ENCODE data around the gene LITAF. TPM values are rescaled to one million over a fixed set of nuclear protein-coding genes. Genes with fewer than 3 reads are reported as not detected.

The LITAF gene
- 30.5 TPM for polyA plus RNA-seq (ENCODE audit: insufficient read length)

- DNase-seq (ENCODE audit: low read depth) = no peak
These were observed at the start of gene LITAF for GRCh38 chr16:11586856-11587642. TSS of gene LITAF (minus strand) at chr16:11586919. CDS start at chr16:11556730, 30,189 bp downstream.

- DNase-seq (ENCODE audit: low read depth) = no peak
These were observed 49.5 kb upstream of the LITAF start for GRCh38 chr16:11636172-11636721.

DNA sequence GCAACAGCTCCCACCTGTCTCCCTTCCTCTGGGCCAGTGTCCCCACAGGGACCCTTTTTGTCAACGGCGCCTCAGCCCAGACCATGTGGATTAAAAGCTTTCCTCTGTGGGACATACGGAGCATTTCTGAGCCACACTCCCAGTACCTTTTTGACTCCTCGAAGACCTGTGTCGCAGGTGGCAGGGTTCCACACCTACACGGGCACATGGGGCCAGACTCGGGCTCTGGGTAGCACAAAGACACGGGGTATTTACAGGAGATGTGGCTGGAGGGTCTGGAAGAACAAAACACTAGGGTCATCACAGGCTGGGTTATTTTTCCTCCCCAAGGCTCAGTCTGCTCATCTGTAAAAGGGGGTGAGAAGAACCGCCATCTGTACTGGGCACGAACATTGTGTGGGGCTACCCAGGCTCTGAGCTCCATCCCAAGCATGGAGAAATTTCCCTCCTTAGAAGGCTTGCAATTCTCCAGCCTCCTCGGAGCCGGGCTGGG, 49.0 kb upstream of the LITAF start:
- no peak for DNase-seq (ENCODE audit: low read depth)

- no peak for DNase-seq (ENCODE audit: low read depth)
These were observed 48.5 kb upstream of the LITAF start for GRCh38 chr16:11635113-11635652.

GRCh38 chr16:11634312-11634711, 47.6 kb upstream of the LITAF start:
- no peak for DNase-seq (ENCODE audit: low read depth)

- no peak for DNase-seq (ENCODE audit: low read depth)
These were observed 46.4 kb upstream of the LITAF start for GRCh38 chr16:11633113-11633512.

GRCh38 chr16:11632455-11632939, 45.8 kb upstream of the LITAF start:
- DNase-seq (ENCODE audit: low read depth) = no peak

GRCh38 chr16:11631214-11631613, 44.5 kb upstream of the LITAF start:
- no peak for DNase-seq (ENCODE audit: low read depth)

DNA sequence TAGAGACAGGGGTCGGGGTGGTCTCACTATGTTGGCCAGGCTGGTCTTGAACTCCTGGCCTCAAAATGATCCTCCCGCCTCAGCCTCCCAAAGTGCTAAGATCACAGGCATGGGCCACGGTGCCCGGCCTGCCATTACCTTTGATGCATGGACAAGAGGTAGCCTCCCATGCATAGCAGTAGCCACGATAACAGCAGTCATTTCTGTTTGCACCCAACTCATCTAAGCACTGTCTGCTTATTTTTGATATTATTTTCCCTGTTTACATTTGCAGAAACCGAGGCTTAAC, 44.0 kb upstream of the LITAF start:
- no peak for DNase-seq (ENCODE audit: low read depth)

GRCh38 chr16:11630046-11630767, 43.5 kb upstream of the LITAF start:
- DNase-seq (ENCODE audit: low read depth) = no peak

GRCh38 chr16:11629071-11630030, 42.6 kb upstream of the LITAF start:
- no peak for DNase-seq (ENCODE audit: low read depth)

DNA sequence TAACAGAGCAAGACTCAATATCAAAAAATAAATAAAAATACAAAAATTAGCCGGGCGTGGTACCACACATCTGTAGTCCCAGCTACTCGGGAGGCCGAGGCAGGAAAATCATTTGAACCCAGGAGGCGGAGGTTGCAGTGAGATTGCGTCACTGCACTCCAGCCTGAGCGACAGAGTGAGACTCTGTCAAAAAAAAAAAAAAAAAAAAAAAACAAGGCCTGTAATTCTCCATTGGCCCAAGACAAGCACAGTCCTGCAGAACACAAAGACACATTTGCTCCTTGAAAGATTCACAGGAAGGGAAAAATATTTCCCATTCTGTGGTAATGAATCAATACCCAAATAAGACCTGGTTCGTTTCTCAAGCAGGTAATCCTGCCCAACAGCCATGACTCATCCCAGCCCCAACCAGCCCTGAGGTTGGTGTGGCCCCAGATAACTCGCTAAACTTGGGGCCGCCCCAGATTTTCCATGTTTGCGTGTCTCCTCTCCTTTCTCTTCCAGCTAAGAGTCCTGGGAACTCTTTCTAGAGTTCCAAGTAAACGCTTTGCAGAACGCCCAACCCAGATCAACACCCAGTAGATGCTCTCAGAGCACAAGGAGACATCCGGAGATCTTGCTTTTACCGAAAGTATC, 41.2 kb upstream of the LITAF start:
- no peak for DNase-seq (ENCODE audit: low read depth)

GRCh38 chr16:11627292-11627663, 40.6 kb upstream of the LITAF start:
- no peak for DNase-seq (ENCODE audit: low read depth)

DNA sequence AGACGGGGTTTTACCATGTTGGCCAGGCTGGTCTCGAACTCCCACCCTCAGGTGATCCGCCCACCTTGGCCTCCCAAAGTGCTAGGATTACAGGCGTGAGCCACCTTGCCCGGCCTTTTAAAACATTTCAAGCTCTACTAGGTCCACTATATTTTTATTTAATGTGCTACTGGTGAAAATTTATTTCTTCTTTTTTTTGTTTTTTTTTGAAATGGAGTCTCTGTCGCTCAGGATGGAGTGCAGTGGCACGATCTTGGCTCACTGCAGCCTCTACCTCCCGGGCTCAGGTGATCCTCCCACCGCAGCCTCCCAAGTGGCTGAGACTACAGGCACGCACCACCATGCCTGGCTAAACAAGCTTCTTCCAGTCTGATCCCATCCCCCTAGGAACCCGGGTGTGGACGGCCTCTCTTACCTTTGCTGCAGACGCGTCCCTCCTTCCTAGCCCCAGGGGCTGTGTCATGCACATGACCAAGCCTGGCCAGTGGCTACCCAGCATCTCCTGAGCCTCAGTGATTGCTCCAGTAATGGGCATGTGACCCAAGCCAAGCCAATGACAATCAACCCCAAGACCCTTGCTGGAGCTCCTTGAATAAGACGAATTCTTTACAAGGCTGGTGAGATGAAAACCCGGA, 40.1 kb upstream of the LITAF start:
- no peak for DNase-seq (ENCODE audit: low read depth)

- no peak for DNase-seq (ENCODE audit: low read depth)
These were observed 39.0 kb upstream of the LITAF start for GRCh38 chr16:11625769-11626168.

DNA sequence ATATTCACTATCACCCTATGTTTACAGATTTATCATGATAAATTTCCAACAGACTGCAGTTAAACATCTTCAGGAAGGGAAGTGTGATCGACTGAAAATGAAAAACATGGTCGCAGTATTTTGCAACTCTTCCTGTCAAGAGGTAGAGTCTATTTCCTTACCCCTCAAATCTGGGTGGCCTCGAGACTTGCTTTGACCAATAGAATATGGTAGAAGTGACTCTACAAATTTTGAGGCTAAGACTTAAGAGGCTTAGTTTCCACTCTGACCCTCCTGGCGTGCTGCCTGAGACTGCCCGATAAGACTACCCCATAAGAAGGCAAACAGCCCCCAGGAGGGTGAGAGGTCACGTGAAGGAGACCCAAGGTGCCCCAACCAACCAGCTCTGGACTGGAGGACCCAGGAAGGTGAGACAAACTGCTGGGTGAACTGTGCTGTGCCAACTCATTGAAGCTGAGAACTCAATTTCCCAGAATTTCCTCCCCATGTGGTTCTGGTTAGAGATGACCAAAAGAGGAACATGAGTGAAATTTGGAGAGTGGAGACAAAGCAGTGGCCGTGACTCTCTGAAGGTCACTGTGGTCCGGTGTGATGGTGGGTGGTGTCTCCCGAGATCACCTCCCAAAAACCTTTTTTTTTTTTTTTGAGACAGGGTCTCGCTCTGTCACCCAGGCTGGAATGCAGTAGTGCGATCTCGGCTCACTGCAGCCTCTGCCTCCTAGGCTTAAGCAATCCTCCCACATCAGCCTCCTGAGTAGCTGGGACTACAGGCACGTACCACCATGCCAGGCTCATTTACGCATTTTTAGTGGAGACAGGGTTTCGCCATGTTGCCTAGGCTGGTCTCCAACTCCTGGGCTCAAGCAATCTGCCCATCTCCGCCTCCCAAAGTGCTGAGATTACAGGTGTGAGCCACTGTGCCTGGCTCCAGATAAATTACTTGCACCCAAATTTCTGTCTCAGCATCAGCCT, 38.2 kb upstream of the LITAF start:
- DNase-seq (ENCODE audit: low read depth) = no peak

GRCh38 chr16:11624205-11624604, 37.5 kb upstream of the LITAF start:
- no peak for DNase-seq (ENCODE audit: low read depth)

DNA sequence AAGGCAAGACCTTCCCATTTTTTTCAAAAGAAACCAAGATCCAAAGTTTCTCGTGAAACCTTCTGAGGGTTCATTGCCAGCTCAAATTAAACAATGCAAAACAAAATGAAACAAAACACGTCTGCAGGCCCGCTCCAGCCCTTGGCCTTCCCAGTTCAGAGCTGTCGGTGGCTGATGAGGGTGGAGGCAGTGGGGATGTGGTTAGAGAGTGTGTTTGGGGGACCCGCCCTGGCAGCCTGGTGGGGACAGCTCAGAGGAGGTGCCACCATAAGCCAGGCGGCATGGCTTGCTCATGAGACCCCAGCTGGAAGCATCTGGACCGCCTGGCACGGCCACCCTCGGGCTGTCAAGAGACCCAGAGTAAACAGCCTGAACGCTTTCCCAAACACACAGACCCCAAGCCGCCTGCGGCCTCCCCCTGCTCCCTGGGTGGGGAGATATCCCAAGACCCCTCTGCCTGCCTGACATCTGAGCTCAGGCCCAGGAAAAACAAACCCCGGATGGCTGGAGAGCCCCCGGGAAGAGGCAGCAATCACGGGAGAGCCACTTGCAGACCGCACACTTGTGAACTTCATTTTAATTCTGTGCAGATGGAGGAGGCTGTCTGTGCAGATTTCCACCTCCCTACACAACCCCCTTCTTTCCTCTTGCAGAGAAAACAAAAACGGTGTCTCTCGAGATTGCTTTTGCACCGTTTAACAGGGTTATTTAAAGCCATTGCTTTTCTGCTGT, 35.4 kb upstream of the LITAF start:
- DNase-seq (ENCODE audit: low read depth) = no peak
